GM19372 (cell line): ENCODE measurements around the gene PRIM2.
"Not testable (repeated sequence)": the region's sequence is repeated elsewhere in the genome, so short reads cannot be mapped to it uniquely, and the experiment has no call there.

Experiments
- ATAC-seq: cut with Tn5 transposase; IDR thresholded peaks from one replicate; pipeline ENCODE4 v1.9.1; 2021; ENCODE audit warnings: mild to moderate bottlenecking, low read depth, moderate library complexity; ENCODE audit not compliant: unreplicated experiment

Gene PRIM2

GRCh38 chr6:57317060-57317943 lies at the start of gene PRIM2:
TSS of gene PRIM2 (plus strand) at chr6:57317630. CDS start at chr6:57318446, 816 bp downstream.
- ATAC-seq = peak; percentile 79

DNA sequence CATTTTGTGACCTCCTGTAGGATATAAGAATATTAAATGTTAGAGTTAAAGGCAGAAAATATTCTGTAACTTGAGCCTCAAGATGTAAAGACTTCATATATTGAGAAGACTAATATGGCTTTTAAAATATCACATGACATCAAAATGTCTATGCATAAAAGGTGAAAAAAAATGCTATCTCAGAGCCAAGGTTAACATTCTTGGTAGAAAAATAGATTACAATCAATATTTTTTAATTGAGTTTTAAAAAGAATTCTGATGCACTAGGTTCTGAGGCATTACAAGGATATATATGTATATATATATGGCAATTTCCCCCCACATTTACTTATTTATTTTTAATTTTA lies 49.2 kb upstream of the PRIM2 start:
- no peak for ATAC-seq

DNA sequence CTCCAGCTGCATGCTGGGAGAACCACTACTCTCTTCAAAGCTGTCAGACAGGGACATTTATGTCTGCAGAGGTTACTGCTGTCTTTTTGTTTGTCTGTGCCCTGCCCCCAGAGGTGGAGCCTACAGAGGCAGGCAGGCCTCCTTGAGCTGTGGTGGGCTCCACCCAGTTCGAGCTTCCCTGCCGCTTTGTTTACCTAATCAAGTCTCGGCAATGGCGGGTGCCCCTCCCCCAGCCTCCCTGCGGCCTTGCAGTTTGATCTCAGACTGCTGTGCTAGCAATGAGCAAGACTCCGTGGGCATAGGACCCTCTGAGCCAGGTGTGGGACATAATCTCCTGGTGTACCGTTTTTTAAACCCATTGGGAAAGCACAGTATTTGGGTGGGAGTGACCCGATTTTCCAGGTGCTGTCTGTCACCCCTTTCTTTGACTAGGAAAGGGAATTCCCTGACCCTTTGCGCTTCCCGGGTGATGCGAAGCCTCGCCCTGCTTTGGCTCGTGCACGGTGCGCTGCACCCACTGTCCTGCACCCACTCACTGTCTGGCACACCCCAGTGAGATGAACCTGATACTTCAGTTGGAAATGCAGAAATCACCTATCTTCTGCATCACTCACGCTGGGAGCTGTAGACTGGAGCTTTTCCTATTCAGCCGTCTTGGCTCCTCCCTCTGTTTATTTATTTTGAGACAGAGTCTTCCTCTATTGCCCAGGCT lies 43.2 kb upstream of the PRIM2 start:
- ATAC-seq = not testable (repeated sequence)

- ATAC-seq = no peak
Observed at GRCh38 chr6:57275384-57275783, 42.0 kb upstream of the PRIM2 start.

- ATAC-seq = no peak
Observed at GRCh38 chr6:57276946-57277345, 40.5 kb upstream of the PRIM2 start.

DNA sequence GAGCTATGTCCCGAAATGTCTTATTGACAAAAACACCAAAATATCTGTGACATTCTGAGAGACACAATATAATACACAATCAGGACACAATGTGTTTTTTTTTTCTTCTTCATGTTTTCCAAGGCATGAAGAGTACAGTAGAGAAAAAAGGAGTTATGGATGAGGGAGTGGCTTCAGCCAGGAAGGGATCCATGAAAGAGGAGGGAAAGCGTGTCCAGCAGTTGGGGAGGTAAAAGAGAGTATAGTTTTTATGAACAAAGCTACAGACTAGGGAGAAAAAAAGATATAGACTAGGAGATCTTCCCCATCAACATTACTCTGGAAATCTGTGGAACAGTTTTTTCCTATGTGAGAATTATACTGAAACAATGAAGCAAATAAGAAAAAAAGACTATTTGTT lies 38.9 kb upstream of the PRIM2 start:
- no peak for ATAC-seq

GRCh38 chr6:57279013-57279412 lies 38.4 kb upstream of the PRIM2 start:
- ATAC-seq = no peak

DNA sequence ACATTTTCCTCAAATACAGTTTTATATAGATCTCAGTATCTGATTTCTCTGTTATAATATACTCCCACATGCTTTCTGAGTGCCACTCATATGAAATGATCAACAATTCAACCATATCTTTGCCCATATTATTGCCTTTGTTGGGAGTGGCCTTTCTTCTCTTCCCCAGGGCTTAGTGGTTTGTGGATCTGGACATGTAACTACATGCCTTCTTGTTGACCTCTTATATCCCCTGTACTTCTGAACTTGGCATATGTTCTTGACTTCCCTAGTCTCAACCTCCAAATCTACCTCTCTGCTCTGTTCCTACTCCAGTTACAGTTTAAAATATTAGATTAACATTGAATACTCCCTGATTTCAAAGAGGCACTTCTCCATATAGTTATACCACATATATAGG lies 34.3 kb upstream of the PRIM2 start:
- no peak for ATAC-seq

DNA sequence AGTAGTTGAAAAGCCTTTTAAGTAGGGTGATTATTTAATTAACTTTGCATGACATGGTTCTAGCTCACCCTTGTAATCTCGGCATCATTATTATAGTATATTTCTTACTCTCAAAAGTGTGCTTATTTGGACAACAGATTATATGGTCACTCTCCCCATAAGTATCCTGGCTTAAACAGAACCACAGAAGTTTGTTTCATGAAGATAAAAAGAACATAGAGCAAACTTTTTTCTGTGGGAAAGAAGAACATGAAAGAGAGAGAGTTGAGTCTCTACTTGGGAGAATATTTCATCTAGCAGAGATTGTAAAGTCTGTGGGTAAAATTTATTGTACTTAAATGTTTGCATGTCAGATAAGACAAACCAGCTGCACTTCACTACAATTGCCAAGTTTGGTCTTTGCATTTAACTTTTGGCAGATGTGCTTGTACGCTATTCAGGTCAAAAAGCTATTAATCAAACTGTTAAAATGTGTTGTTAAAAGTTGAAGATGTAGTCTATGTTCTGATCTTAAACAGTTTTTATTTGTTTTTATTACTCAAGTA lies 33.4 kb upstream of the PRIM2 start:
- no peak for ATAC-seq

GRCh38 chr6:57288136-57288535 lies 29.3 kb upstream of the PRIM2 start:
- ATAC-seq = not testable (repeated sequence)

DNA sequence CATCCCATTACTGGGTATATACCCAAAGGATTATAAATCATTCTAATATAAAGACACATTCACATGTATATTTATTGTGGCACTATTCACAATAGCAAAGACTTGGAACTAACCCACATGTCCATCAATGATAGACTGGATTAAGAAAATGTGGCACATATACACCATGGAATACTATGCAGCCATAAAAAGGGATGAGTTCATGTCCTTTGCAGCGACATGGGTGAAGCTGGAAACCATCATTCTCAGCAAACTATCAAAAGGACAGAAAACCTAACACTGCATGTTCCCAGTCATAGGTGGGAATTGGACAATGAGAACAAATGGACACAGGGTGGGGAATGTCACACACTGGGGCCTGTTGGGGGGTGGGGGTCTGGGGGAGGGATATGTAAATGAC lies 24.0 kb upstream of the PRIM2 start:
- not testable (repeated sequence) for ATAC-seq

- no peak for ATAC-seq
Observed at GRCh38 chr6:57294862-57295445, 22.5 kb upstream of the PRIM2 start.

- no peak for ATAC-seq
Observed at GRCh38 chr6:57297505-57297904, 19.9 kb upstream of the PRIM2 start.

DNA sequence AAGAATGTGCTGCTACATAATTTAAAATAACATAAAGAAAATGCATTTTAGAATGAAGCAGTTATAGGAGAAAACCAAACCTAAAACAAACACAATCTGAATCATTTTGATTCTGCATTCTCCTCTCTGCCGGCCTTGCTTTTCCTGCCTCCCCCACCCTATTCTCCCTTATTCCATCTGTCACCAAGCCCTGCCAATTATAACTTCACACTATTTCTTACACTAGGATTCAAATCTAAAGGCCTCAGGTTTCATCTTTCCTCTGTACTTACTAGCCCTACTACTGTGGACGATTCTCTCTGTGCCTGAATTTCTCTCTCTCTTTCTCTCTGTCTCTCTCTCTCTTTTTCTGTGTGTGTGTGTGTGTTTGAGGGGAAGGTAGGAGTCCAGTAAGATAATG lies 18.7 kb upstream of the PRIM2 start:
- ATAC-seq = no peak

- ATAC-seq = no peak
Observed at GRCh38 chr6:57301757-57302156, 15.7 kb upstream of the PRIM2 start.

GRCh38 chr6:57302477-57302876 lies 15.0 kb upstream of the PRIM2 start:
- ATAC-seq = no peak

DNA sequence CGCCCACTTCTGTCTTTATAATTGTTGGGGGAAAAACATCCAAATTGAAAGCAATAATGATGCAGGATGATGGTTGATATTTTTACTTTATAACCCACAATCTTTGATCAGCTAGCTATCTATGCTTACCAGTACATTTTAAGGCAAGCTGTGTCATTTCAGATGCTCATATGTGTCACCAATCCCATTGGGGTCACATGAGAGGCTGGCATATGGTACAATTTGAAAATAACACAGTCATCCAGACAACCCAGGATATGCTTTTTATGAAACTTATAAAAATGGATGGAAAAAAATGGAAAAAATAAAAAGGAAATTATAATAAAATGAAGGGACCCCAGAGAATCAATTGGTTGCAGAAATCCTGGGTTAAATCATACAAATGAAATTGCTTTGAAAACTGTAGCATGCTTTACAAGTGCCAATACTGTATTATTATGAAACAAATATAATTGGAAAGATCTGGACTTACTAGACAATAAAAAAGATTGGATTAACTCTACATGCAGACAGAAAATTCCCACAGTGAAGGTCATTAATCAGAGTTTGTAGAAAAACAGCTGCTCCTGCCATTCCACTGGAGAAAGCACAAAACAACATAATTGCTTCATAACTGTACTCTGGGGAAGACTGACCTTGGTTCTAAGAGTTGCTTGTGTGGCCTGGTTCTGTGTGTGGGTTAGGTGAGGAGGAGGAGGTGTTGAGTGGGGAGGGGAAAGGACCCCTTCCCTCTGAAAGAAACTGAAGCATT lies 13.3 kb upstream of the PRIM2 start:
- ATAC-seq = no peak

DNA sequence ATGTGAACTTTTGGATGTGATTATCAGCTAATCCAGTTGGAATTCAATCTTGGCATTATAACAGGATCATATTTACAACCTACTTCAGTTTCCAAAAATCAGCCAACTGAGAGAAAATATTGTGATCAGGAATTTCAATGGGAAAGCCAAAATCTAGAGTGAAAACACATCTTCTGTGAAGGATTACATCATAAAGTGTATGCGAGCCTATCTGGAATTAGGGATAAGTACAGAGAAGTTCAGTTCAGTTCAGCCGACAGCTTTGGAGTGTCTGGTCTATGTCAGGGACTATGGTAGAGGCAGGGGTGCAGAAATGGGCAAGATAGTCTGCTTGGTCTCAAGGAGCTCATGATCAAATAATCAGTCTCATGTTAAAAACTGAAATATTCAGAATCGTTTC lies 12.3 kb upstream of the PRIM2 start:
- no peak for ATAC-seq

- no peak for ATAC-seq
Observed at GRCh38 chr6:57305761-57306160, 11.7 kb upstream of the PRIM2 start.

- ATAC-seq = no peak
Observed at GRCh38 chr6:57306273-57306672, 11.2 kb upstream of the PRIM2 start.

GRCh38 chr6:57307850-57308249 lies 9.6 kb upstream of the PRIM2 start:
- no peak for ATAC-seq
